Rectal smooth muscle tissue (tissue), 1 donor: ENCODE results near the gene SDF4.

Experiments
- H3K27ac ChIP-seq: one replicate; pipeline ENCODE4 v1.7.0; 2013; ENCODE audit warnings: low read depth, low read length, inconsistent platforms
- H3K27me3 ChIP-seq: one replicate; pipeline ENCODE4 v1.7.0; 2013; ENCODE audit warnings: low read length; ENCODE audit not compliant: control insufficient read depth, insufficient read depth
- H3K36me3 ChIP-seq: one replicate; pipeline ENCODE4 v1.7.0; 2013; ENCODE audit warnings: low read length; ENCODE audit not compliant: control insufficient read depth, insufficient read depth
- H3K4me1 ChIP-seq: one replicate; pipeline ENCODE4 v1.7.0; 2013; ENCODE audit warnings: low read length; ENCODE audit not compliant: control insufficient read depth, insufficient read depth
- H3K4me3 ChIP-seq: one replicate; pipeline ENCODE4 v1.7.0; 2013; ENCODE audit warnings: low read length
- H3K9ac ChIP-seq: one replicate; pipeline ENCODE4 v1.7.0; 2013; ENCODE audit warnings: low read length

Gene SDF4

GRCh38 chr1:1226566-1227362, 5.0 kb downstream of the SDF4 start:
- H3K9ac ChIP-seq: no peak overlapping the region
- H3K27me3 ChIP-seq: no peaks in the 10 kb centered on the region
- H3K36me3 ChIP-seq: peaks cover 34% of the 10 kb centered on the region
- peaks cover 4% of the 10 kb centered on the region for H3K4me1 ChIP-seq
- no peak overlapping the region for H3K4me3 ChIP-seq
- H3K27ac ChIP-seq: no peak overlapping the region

GRCh38 chr1:1225913-1226312, 5.9 kb downstream of the SDF4 start:
- peaks cover 4% of the 10 kb centered on the region for H3K4me1 ChIP-seq
- no peak overlapping the region for H3K27ac ChIP-seq
- peaks cover 37% of the 10 kb centered on the region for H3K36me3 ChIP-seq
- no peaks in the 10 kb centered on the region for H3K27me3 ChIP-seq
- H3K9ac ChIP-seq: no peak overlapping the region
- no peak overlapping the region for H3K4me3 ChIP-seq

- no peak overlapping the region for H3K27ac ChIP-seq
- H3K4me1 ChIP-seq: peaks cover 4% of the 10 kb centered on the region
- no peaks in the 10 kb centered on the region for H3K27me3 ChIP-seq
- peaks cover 38% of the 10 kb centered on the region for H3K36me3 ChIP-seq
- no peak overlapping the region for H3K4me3 ChIP-seq
- no peak overlapping the region for H3K9ac ChIP-seq
Observed at GRCh38 chr1:1225238-1225845, 6.5 kb downstream of the SDF4 start.

GRCh38 chr1:1223891-1224290, 7.9 kb downstream of the SDF4 start:
- Histone ChIP-seq H3K27me3 (no peaks in the 10 kb centered on the region), H3K4me3 (no peak overlapping the region), H3K9ac (no peak overlapping the region), H3K27ac (no peak overlapping the region), H3K4me1 (no peaks in the 10 kb centered on the region), H3K36me3 (peaks cover 40% of the 10 kb centered on the region)

- no peak overlapping the region for H3K9ac ChIP-seq
- H3K36me3 ChIP-seq: peaks cover 41% of the 10 kb centered on the region
- no peak overlapping the region for H3K27ac ChIP-seq
- H3K27me3 ChIP-seq: no peaks in the 10 kb centered on the region
- no peaks in the 10 kb centered on the region for H3K4me1 ChIP-seq
- no peak overlapping the region for H3K4me3 ChIP-seq
Observed at GRCh38 chr1:1223321-1223720, 8.5 kb downstream of the SDF4 start.

GRCh38 chr1:1222575-1223225, 9.1 kb downstream of the SDF4 start:
- Histone ChIP-seq H3K27me3 (no peaks in the 10 kb centered on the region), H3K27ac (no peak overlapping the region), H3K9ac (no peak overlapping the region), H3K4me1 (no peaks in the 10 kb centered on the region), H3K4me3 (no peak overlapping the region), H3K36me3 (peaks cover 36% of the 10 kb centered on the region)

GRCh38 chr1:1221887-1222574, 9.8 kb downstream of the SDF4 start:
- H3K4me3 ChIP-seq: no peak overlapping the region
- H3K27me3 ChIP-seq: no peaks in the 10 kb centered on the region
- H3K36me3 ChIP-seq: peaks cover 33% of the 10 kb centered on the region
- H3K9ac ChIP-seq: no peak overlapping the region
- no peak overlapping the region for H3K27ac ChIP-seq
- H3K4me1 ChIP-seq: no peaks in the 10 kb centered on the region

GRCh38 chr1:1220197-1220596, 11.6 kb downstream of the SDF4 start:
- Histone ChIP-seq H3K4me3 (no peak overlapping the region), H3K27ac (no peak overlapping the region), H3K4me1 (no peaks in the 10 kb centered on the region), H3K36me3 (peaks cover 39% of the 10 kb centered on the region), H3K27me3 (no peaks in the 10 kb centered on the region), H3K9ac (no peak overlapping the region)

GRCh38 chr1:1219341-1219740, 12.5 kb downstream of the SDF4 start:
- H3K27me3 ChIP-seq: no peaks in the 10 kb centered on the region
- no peak overlapping the region for H3K9ac ChIP-seq
- H3K27ac ChIP-seq: no peak overlapping the region
- no peaks in the 10 kb centered on the region for H3K4me1 ChIP-seq
- H3K36me3 ChIP-seq: peaks cover 33% of the 10 kb centered on the region
- H3K4me3 ChIP-seq: no peak overlapping the region

GRCh38 chr1:1218524-1219200, 13.1 kb downstream of the SDF4 start:
- no peaks in the 10 kb centered on the region for H3K4me1 ChIP-seq
- H3K27ac ChIP-seq: no peak overlapping the region
- H3K9ac ChIP-seq: no peak overlapping the region
- H3K27me3 ChIP-seq: no peaks in the 10 kb centered on the region
- H3K36me3 ChIP-seq: peaks cover 33% of the 10 kb centered on the region
- H3K4me3 ChIP-seq: no peak overlapping the region

- H3K36me3 ChIP-seq: peaks cover 29% of the 10 kb centered on the region
- H3K9ac ChIP-seq: no peak overlapping the region
- H3K4me3 ChIP-seq: no peak overlapping the region
- H3K27me3 ChIP-seq: peaks cover 2% of the 10 kb centered on the region
- no peak overlapping the region for H3K27ac ChIP-seq
- no peaks in the 10 kb centered on the region for H3K4me1 ChIP-seq
Observed at GRCh38 chr1:1217621-1218523, 13.9 kb downstream of the SDF4 start.
